GM23338 (cell line): ENCODE data around the gene ARG1. TPM values are rescaled to one million over a fixed set of nuclear protein-coding genes. Genes with fewer than 3 reads are reported as not detected.

ENCODE experiments used
- ATAC-seq: fragments of 200-7000 bp; cut with Tn5 transposase; 3 replicates; pipeline ENCODE4 v1.9.1; 2020
- DNase-seq: peaks from one replicate; pipeline ENCODE4 v3.0.0-alpha.2; 2015; ENCODE audit warnings: low spot score
- H2AFZ ChIP-seq: fragments of 200-600 bp; sonication (generic); 2 replicates; pipeline ENCODE4 v1.8.0; 2016; ENCODE audit warnings: antibody characterized with exemption, mild to moderate bottlenecking, moderate library complexity
- H3F3A ChIP-seq: fragments of 200-600 bp; sonication (generic); replicated peaks from 2 replicates; pipeline ENCODE4 v1.8.0; 2017; ENCODE audit warnings: antibody characterized with exemption, mixed run types, low read depth
- H3K27ac ChIP-seq: fragments of 200-600 bp; sonication (generic); 2 replicates; pipeline ENCODE4 v1.6.1; 2016; ENCODE audit warnings: low read depth
- H3K27me3 ChIP-seq: fragments of 200-600 bp; sonication (generic); 2 replicates; pipeline ENCODE4 v1.8.0; 2016; ENCODE audit warnings: mild to moderate bottlenecking, mixed run types, moderate library complexity; ENCODE audit not compliant: insufficient read depth
- H3K36me3 ChIP-seq: fragments of 200-600 bp; sonication (generic); 2 replicates; pipeline ENCODE4 v1.8.0; 2016; ENCODE audit warnings: mild to moderate bottlenecking; ENCODE audit not compliant: insufficient read depth
- H3K4me1 ChIP-seq: fragments of 200-600 bp; sonication (generic); 2 replicates; pipeline ENCODE4 v1.8.0; 2016; ENCODE audit warnings: mild to moderate bottlenecking, moderate library complexity; ENCODE audit not compliant: insufficient read depth
- H3K4me2 ChIP-seq: fragments of 200-600 bp; sonication (generic); 2 replicates; pipeline ENCODE4 v1.7.1; 2017; ENCODE audit warnings: mixed run types
- H3K4me3 ChIP-seq: fragments of 200-600 bp; sonication (generic); 2 replicates; pipeline ENCODE4 v1.6.1; 2016; ENCODE audit warnings: mixed run types
- H3K79me2 ChIP-seq: fragments of 200-600 bp; sonication (generic); replicated peaks from 2 replicates; pipeline ENCODE4 v1.8.0; 2017; ENCODE audit warnings: mild to moderate bottlenecking; ENCODE audit not compliant: insufficient read depth
- H3K9me2 ChIP-seq: fragments of 200-600 bp; sonication (generic); 2 replicates; pipeline ENCODE4 v1.8.0; 2017; ENCODE audit not compliant: insufficient read depth
- H4K20me1 ChIP-seq: fragments of 200-600 bp; sonication (generic); replicated peaks from 2 replicates; pipeline ENCODE4 v1.8.0; 2017; ENCODE audit warnings: mild to moderate bottlenecking; ENCODE audit not compliant: insufficient read depth
- H3K27ac Mint-ChIP-seq: 2 replicates; pipeline ENCODE4 v1.8.0; 2020; ENCODE audit warnings: inconsistent platforms, mild to moderate bottlenecking, moderate library complexity, mixed read lengths
- H3K27me3 Mint-ChIP-seq: 3 replicates; pipeline ENCODE4 v1.8.0; 2022; ENCODE audit warnings: low read depth, mild to moderate bottlenecking, moderate library complexity, mixed read lengths, inconsistent platforms; ENCODE audit not compliant: insufficient read depth, poor library complexity
- H3K36me3 Mint-ChIP-seq: 3 replicates; pipeline ENCODE4 v1.8.0; 2021; ENCODE audit warnings: low read depth, mild to moderate bottlenecking, inconsistent platforms, moderate library complexity, mixed read lengths
- H3K4me1 Mint-ChIP-seq: 3 replicates; pipeline ENCODE4 v1.8.0; 2020; ENCODE audit warnings: mild to moderate bottlenecking, inconsistent platforms, mixed read lengths
- H3K4me3 Mint-ChIP-seq: 3 replicates; pipeline ENCODE4 v1.8.0; 2021; ENCODE audit warnings: moderate library complexity, mild to moderate bottlenecking, inconsistent platforms, mixed read lengths
- H3K9me3 Mint-ChIP-seq: 3 replicates; pipeline ENCODE4 v1.8.0; 2020; ENCODE audit warnings: moderate library complexity, mild to moderate bottlenecking, inconsistent platforms, mixed read lengths
- CREB1 ChIP-seq: fragments of 250-450 bp; sonication (Bioruptor Pico); IDR thresholded peaks from 2 replicates; pipeline ENCODE4 v1.5.0; 2020; ENCODE audit warnings: low read depth, mild to moderate bottlenecking, moderate library complexity
- CTCF ChIP-seq, 2 experiments: fragments of 200-600 bp in 1 of 2; sonication (generic) in 1 of 2; conservative IDR thresholded peaks; 2 replicates each; pipeline versions ENCODE4 v1.5.1 to v1.6.1; 2016 to 2017; ENCODE audit warnings: antibody characterized with exemption in 2 of 2, low read depth in 2 of 2, mild to moderate bottlenecking in 2 of 2, moderate library complexity in 1 of 2
- ETS1 ChIP-seq: IDR thresholded peaks from 2 replicates; pipeline ENCODE4 v1.6.1; 2016; ENCODE audit warnings: antibody characterized with exemption
- EZH2 ChIP-seq: fragments of 200-600 bp; sonication (generic); IDR thresholded peaks from one replicate; pipeline ENCODE4 v1.8.0; 2017; ENCODE audit warnings: antibody characterized with exemption, mild to moderate bottlenecking, low read depth; ENCODE audit not compliant: unreplicated experiment
- EZH2phosphoT487 ChIP-seq: fragments of 200-600 bp; sonication (generic); IDR thresholded peaks from one replicate; pipeline ENCODE4 v1.8.1; 2018; ENCODE audit warnings: antibody characterized with exemption; ENCODE audit not compliant: unreplicated experiment
- JUNB ChIP-seq: IDR thresholded peaks from one replicate; pipeline ENCODE4 v1.6.1; 2016; ENCODE audit warnings: antibody characterized with exemption; ENCODE audit not compliant: unreplicated experiment
- NANOG ChIP-seq: IDR thresholded peaks from 2 replicates; pipeline ENCODE4 v1.6.1; 2016; ENCODE audit warnings: antibody characterized with exemption, borderline replicate concordance
- POLR2AphosphoS5 ChIP-seq: IDR thresholded peaks from 2 replicates; pipeline ENCODE4 v1.6.1; 2016; ENCODE audit warnings: antibody characterized with exemption, low read depth
- REST ChIP-seq: IDR thresholded peaks from one replicate; pipeline ENCODE4 v1.6.1; 2018; ENCODE audit warnings: antibody characterized with exemption; ENCODE audit not compliant: unreplicated experiment
- STAT1 ChIP-seq: IDR thresholded peaks from one replicate; pipeline ENCODE4 v1.6.1; 2016; ENCODE audit warnings: antibody characterized with exemption; ENCODE audit not compliant: unreplicated experiment
- ZNF114 ChIP-seq: fragments of 250-450 bp; sonication (Bioruptor Pico); IDR thresholded peaks from 2 replicates; pipeline ENCODE4 v1.5.0; 2020; ENCODE audit warnings: mild to moderate bottlenecking, moderate library complexity
- ZNF331 ChIP-seq: fragments of 250-450 bp; sonication (Bioruptor Pico); IDR thresholded peaks from 2 replicates; pipeline ENCODE4 v1.5.0; 2020; ENCODE audit warnings: low read depth, mild to moderate bottlenecking, moderate library complexity
- ZNF462 ChIP-seq: fragments of 250-450 bp; sonication (Bioruptor Pico); IDR thresholded peaks from 2 replicates; pipeline ENCODE4 v1.5.0; 2020; ENCODE audit warnings: mild to moderate bottlenecking, moderate library complexity
- polyA plus RNA-seq: library from polyadenylated mRNA; unstranded; fragments of >200 nt; fragmentation: Nextera tagmentation; extraction: Ambion mirVana; gene quantifications from 2 replicates; pipeline ENCODE4 v1.2.1, GENCODE V29; 2016
- total RNA-seq: library from RNA; depleted of rRNA; stranded (reverse); fragments of >200 nt; shearing (Covaris generic); gene quantifications from 2 replicates; pipeline ENCODE4 v1.2.3, GENCODE V29; 2014

The ARG1 gene
- total and polyA plus RNA-seq, 2 experiments from 2014 or later: 0.18 TPM; not detected in 1

GRCh38 chr6:131523988-131524673, 48.9 kb upstream of the ARG1 start:
- Histone ChIP-seq H3K4me2 (no peak overlapping the region), H2AFZ (0 out of 2 replicates have a peak overlapping the region, but pooled peaks have one; percentile 53), H3F3A (no peaks in the 10 kb centered on the region), H4K20me1 (no peaks in the 10 kb centered on the region), H3K36me3 (no peaks in the 10 kb centered on the region), H3K79me2 (no peaks in the 10 kb centered on the region), H3K4me3 (no peak overlapping the region), H3K27ac (no peak overlapping the region), H3K4me1 (no peaks in the 10 kb centered on the region), H3K9me2 (no peaks in the 10 kb centered on the region), H3K27me3 (no peaks in the 10 kb centered on the region)
- ATAC-seq (no peak), DNase-seq (no peak)
- Mint-ChIP-seq H3K27ac (no peak overlapping the region), H3K4me3 (no peak overlapping the region), H3K36me3 (peaks cover 8% of the 10 kb centered on the region; the same call in 2 of the 3 replicates), H3K9me3 (peaks cover 8% of the 10 kb centered on the region; the same call in 2 of the 3 replicates), H3K27me3 (peaks cover 5% of the 10 kb centered on the region), H3K4me1 (peaks cover 2% of the 10 kb centered on the region; the same call in 1 of the 3 replicates)
- TF ChIP-seq CREB1 (CRISPR knock-in tag): no peak
- no peak for TF ChIP-seq EZH2phosphoT487
- TF ChIP-seq ETS1: no peak
- no peak for TF ChIP-seq NANOG
- TF ChIP-seq CTCF (conservative IDR thresholded peaks at IDR 0.05; ENCODE audit: low read depth in 2 of 2): no peak
- TF ChIP-seq STAT1: no peak
- TF ChIP-seq ZNF331: no peak
- no peak for TF ChIP-seq POLR2AphosphoS5
- no peak for TF ChIP-seq ZNF462 (CRISPR knock-in tag)
- no peak for TF ChIP-seq EZH2
- TF ChIP-seq ZNF114 (CRISPR knock-in tag): no peak
- TF ChIP-seq JUNB: no peak
- no peak for TF ChIP-seq REST
